Measurements from ENCODE around the gene ZPBP2.
"Not testable (repeated sequence)": the region's sequence is repeated elsewhere in the genome, so short reads cannot be mapped to it uniquely, and the experiment has no call there.

The ZPBP2 gene, protein sequence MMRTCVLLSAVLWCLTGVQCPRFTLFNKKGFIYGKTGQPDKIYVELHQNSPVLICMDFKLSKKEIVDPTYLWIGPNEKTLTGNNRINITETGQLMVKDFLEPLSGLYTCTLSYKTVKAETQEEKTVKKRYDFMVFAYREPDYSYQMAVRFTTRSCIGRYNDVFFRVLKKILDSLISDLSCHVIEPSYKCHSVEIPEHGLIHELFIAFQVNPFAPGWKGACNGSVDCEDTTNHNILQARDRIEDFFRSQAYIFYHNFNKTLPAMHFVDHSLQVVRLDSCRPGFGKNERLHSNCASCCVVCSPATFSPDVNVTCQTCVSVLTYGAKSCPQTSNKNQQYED

DNA sequence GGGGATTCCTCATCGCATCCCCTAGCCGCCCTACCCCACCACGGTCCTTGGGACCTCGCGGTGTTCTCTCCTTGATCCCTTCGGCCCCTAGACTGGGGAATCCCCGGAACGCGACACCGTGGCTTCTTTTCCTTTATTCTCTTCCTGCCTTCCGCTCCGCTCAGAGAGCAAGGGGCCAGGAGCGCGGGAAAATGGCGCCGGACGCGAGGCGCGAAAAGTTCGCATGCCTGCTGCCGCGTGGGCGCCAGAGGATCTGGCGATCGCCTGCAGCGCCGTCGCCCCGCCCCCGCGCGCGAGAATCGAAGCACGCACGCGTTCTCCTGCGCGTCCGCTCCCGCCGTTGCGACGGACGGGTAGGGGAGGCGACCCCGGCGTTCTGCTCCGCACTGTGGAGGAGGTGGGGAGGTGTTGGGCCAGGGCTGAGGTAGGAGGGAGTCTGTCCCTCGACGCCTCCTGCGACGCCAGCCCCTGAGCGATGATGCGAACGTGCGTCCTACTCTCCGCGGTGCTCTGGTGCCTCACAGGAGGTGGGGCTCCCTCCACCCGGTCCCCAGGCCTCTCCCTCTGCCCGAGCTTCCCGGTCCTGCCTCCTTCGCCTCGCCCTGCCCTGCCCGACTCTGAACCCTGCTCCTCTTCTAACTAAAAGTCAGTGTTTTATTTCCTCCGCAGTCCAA, at the start of gene ZPBP2:
Gene ZPBP2 (plus strand): TSS at position 323 of the 674 bp plus-strand sequence. CDS start 153 bp downstream, at position 476.
- no peak for DNase-seq (ENCODE audit: low spot score)

DNA sequence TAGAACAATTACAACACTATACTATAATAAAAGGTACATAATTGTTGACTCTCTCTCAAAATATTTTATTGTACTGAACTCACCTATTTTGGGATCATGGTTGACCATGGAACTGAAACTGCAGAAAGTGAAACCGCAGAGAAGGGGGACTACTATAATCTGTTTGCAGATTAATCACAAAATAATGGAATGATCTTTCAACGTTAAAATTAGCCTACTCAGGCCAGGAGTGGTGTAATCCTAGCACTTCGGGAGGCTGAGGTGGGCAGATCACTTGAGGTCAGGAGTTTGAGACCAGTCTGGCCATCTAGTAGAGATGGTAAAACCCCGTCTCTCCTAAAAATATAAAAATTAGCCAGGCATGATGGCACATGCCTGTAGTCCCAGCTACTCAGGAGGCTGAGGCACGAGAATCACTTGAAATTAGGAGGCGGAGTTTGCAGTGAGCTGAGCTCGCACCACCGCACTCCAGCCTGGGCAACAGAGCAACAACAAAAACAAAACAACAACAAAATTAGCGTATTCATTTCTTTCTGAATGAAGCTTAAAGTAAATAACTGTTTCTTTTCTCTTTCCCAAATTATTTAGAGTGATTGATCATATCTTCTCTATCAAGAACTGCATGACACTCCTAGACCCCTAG, 49.5 kb upstream of the ZPBP2 start:
- no peak for DNase-seq (ENCODE audit: low spot score)

DNA sequence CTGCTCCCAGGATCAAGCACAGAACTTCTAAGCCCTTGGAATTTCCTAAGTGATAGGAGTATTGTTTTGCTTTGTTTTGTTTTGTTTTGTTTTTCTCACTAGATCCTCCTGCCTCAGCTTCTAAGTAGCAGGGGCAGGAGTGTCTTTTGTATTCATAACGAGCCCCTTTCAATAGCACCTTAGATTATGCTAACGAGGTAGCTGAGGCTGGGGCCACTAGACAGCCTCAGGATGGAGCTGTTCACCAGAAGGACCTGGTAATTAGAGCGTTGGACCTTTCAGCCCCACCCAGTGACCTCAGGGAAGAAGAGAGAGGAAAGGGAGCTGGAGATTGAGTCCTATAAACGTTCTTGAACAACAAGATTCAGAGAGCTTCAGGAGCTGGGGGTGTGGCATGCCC, 47.5 kb upstream of the ZPBP2 start:
- no peak for DNase-seq (ENCODE audit: low spot score)

DNA sequence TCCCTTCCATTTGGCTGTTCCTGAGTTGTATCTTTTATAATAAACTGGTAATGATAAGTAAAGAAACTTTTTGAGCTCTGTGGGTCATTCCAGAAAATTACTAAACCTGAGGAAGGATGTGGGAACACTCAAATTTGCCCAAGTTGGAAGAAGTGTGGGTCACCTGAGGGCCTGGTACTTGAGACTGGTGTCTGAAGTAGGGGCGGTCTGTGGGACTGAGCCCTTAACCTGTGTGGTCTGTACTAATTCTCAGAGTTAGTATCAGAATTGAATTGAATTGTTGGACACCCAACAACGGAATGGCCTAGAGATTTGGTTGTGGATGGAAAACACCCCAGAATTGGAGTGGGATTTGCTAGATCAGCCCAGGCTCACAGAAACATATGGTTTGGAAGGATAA, 47.0 kb upstream of the ZPBP2 start:
- no peak for DNase-seq (ENCODE audit: low spot score)

DNA sequence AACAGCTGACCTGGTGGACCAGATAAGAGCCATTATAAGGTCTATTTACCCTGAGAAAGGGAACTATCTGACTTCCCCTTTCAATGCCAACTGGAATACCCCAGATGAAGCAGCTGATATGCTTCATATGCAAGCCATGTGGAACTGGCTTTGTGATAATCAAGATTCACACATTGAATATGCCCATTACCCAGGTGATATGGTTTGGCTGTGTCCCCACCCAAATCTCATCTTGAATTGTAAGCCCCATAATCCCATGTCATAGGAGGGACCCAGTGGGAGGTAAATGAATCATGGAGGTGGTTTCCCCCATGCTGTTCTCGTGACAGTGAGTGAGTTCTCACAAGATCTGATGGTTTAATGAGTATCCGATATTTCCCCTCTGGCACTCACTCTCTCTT, 46.0 kb upstream of the ZPBP2 start:
- no peak for DNase-seq (ENCODE audit: low spot score)

DNA sequence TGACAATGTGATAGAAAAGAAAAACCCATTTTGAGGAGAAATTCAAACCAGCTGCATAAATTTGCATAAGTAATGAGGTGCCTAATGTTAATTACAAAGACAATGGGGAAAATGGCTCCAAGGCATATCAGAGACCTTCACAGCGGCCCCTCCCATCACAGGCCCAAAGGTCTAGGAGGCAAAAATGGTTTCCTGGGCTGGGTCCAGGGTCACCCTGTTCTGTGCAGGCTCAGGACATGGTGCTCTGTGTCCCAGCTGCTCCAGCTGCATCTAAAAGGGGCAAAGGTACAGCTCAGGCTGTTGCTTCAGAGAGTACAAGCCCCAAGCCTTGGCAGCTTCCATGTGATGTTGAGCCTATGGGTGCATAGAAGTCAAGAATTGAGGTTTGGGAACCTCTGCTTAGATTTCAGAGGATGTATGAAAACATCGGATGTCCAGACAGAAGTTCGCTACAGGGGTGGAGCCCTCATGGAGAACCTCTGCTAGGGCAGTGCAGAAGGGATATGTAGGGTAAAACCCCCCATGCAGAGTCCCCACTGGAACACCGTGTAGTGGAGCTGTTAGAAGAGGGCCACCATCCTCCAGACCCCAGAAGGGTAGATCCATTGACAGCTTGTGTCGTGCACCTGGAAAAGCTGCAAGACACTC, 44.5 kb upstream of the ZPBP2 start:
- no peak for DNase-seq (ENCODE audit: low spot score)

DNA sequence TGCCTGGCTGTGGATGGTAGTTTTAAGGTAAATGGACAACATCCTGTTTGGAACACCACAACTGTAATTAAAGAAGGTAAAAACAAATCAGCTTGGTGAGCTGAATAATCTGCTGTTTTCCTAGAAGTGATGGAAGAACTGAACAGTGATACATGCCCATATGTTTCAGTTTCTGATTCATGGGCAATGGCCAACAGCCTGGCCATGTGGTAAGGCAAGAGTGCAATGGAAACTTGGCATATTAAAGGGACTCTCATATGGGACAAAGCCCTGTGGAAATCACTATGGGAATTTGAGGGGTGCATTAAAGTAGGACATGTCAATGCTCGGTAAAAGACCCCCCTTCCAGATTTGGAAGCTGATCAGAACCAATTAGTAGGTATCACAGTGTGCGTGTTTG, 41.7 kb upstream of the ZPBP2 start:
- DNase-seq (ENCODE audit: low spot score) = no peak

DNA sequence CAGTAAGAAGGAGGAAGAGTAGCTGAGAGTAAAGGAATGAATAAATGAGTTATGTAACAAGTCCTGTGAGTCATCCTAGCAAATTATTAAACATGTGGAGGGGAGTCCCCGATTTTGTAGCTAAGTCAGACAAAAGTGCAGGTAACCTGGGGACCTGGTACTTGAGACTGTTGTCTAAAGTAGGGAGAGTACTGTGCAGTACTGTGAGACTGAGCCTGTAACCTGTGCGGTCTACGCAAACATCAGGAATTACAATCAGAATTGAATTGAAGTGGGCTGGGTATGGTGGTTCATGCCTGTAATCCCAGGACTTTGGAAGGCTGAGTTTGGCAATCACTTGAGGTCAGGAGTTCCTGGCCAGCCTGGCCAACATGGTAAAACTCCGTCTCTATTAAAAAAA, 39.6 kb upstream of the ZPBP2 start:
- no peak for DNase-seq (ENCODE audit: low spot score)

DNA sequence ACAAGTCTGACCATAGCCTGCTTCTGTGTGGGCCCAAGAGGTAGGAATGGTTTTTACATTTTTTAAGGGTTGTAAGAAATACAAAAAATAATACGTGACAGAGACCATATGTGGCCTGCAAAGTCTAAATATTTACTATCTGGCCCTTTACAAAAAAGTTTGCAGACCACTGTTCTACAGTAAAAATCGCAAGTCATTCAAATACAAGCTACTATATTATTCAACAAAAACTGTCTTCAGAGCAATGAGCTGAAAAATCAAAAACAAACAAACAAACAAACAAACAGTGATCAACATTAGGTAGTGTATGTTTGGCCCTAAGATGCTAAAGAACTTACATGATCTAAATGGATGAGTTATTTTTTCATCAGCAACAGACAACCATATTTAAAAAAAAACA, 36.4 kb upstream of the ZPBP2 start:
- no peak for DNase-seq (ENCODE audit: low spot score)

DNA sequence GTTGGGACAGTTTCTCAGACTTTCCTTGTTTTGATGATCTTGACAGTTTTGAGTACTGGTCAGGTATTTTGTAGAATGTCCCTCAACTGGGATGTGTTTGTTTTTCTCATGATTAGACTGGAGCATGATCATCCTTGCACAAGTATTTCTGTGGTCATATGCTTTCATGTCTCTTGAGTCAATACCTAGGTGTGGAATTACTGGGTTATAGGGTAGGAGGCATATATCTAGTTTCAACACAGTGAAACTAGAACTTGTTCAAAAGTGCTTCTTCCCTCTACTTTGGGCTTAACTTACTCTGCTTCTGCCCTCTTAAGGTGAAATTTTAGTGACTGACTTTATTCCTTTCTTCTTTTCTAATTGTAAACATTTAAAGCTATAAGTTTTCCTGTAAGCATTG, 34.0 kb upstream of the ZPBP2 start:
- no peak for DNase-seq (ENCODE audit: low spot score)

DNA sequence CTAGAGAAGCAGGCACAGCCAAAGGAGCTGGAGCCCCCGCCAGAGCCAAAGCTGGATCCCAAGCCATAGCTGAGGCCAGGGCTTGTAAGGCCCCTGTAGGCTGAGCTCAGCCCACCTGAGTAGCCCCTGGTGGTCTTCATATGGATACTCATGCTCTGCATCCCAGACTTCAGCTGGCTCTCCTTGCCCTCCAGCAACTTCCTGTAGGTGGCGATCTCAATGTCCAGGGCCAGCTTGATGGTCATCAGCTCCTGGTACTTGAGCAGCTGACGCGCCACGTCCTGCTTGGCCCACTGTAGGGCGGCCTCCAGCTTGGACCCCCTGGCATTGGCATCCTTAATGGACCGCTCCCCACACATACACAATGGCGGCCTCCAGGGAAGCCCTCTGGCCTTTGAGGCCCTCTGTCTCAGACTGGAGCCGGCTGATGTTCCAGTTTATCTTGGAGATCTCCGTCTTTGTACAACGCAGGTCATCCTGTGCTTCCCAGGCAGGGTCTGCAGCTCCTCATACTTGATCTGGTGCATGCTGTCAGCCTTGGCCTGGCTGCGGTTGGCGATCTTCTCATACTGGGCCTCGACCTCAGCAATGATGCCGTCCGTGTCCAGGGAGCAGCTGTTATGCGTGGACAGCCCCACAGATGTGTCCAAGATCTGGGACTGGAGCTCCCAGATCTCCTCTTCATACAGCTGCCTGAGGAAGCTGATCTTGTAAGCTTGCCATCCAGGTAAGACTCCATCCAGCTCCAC, 32.8 kb upstream of the ZPBP2 start:
- DNase-seq (ENCODE audit: low spot score) = no peak

DNA sequence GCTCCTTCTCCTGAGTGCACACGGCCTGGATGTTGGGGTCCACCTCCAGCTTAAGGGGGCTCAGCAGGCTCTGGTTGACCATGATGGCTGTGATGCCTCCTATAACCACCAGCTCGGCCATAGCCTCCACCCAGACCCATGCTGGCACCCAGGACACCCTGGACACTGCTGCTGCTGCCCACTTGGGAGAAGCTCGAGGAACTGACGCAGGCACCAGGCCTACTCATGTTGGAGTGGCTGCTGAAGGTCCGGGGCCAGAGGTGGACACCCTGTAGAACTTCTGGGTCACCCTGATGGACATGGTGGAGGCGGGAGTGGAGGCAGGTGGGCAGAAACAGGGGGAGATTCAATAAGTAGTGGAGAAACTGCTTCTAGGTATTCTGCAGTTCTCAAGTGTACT, 31.9 kb upstream of the ZPBP2 start:
- no peak for DNase-seq (ENCODE audit: low spot score)

DNA sequence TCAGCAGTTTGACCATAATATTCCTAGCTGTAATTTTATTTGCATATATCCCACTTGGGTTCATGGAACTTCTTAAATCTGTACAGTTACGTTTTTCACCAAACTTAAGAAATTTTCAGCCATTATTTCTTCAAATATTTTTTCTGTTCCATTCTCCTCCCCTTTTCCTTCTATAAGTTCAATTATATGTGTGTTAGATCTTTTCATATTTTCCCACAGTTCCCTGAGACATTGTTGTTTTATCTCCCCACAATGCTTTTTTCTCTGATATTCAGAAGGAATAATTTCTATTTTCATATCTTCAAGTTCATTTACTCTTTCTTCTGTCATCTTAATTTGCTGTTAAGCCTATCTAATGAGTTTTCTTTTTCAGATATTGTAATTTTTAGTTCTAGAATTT, 29.9 kb upstream of the ZPBP2 start:
- no peak for DNase-seq (ENCODE audit: low spot score)

DNA sequence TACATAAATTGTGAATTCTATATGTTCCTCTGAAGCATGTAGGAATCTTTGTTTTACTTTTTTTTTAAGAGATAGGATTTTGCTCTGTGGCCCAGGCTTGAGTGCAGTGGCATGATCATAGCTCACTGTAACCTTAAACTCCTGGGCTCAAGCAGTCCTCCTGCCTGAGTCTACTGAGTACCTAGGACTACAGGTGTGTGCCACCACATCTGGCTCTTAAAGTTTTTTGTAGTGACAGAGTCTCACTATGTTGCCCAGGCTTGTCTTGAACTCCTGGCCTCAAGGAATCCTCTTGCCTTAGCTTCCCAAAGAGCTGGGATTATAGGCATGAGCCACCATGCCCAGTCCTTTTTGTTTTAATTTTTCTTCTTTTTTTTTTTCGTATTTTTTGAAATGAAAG, 29.2 kb upstream of the ZPBP2 start:
- no peak for DNase-seq (ENCODE audit: low spot score)

DNA sequence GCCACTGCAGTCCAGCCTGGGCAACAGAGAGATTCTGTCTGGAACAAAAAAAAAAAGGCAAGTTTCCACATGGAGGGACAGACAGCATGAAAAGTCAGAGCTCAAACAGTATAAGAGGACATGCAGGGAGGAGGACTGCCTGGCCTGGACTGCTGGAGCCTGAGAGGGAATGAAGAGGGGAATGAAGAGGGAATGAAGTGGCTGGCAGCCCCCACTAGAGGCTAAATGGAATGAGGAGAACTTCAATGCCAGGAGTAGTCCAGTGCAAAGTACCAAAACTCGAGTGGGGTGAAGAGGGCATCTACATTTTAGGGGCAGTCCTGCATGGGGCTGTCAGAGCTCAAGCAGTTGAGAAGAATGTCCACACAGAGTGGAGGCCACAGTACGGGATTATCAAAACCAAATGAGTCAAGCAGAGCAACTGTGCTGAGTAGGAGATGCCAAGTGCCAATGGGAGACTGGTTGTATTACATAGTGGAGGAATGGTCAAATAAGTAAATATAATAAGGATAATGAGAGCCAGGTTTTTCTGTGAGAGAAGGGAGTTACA, 26.8 kb upstream of the ZPBP2 start:
- no peak for DNase-seq (ENCODE audit: low spot score)

DNA sequence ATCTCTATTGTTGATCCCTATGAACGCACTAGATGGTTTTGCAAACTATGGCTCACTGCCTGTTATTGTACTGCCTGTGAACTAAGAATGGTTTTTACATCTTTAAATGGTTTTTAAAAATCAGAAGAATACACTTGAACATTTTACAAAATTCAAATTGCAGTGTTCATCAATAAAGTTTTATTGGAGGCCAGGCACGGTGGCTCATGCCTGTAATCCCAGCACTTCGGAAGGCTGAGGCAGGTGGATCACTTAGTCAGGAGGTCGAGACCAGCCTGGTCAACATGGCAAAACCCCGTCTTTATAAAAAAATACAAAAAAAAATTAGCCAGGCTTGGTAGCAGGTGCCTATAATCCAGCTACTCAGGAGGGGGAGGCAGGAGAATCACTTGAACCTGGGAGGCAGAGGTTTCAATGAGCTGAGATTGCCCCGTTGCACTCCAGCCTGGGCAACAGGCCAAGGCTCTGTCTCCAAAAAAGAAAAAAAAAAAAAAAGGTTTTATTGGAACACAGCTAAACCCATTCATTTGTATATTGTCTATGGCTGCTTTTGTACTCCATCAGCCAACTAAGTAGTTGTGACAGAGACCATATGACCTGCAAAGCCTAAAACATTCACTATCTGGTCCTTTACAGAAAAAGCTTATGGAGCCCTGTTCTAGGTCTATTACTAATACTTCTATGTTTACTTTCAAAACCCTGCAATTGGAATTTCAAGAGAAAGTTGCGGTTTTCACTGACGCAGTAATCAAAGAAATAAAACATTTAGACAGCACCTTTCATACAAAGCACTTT, 22.8 kb upstream of the ZPBP2 start:
- DNase-seq (ENCODE audit: low spot score) = no peak

DNA sequence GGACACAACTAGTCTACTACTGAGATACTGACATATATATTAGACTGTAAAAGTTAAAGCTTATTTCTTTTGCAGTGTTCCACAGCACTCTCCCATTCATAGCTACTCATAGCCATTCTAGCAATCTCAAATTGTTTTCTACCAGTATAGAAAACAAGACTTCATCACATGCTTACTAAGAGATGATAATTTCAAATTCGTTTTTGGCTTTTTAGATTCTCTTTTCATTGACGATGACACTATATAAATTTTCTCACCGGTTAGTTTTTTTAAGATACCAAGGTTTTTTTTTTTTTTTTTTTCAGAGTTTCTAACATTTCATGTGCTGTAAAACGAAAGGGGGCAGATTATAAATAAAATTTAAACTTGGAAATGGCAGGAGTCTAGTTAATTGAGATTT, 21.8 kb upstream of the ZPBP2 start:
- no peak for DNase-seq (ENCODE audit: low spot score)

DNA sequence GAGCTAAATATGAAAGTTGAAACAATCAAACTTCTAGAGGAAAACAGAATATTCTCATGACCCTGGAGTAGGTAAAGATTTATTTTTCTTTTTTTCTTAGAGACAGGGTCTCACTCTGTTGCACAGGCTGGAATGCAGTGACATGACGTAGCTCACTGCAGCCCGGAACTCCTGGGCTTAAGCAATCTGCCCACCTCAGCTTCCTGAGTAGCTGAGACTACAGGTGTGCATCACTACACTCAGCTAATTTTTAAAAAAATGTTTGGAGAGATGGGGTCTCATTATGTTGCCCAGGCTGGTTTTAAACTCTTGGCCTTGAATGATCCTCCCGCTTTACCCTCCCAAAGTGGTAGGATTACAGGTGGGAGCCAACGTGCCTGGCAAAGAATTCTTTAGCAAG, 19.4 kb upstream of the ZPBP2 start:
- no peak for DNase-seq (ENCODE audit: low spot score)

DNA sequence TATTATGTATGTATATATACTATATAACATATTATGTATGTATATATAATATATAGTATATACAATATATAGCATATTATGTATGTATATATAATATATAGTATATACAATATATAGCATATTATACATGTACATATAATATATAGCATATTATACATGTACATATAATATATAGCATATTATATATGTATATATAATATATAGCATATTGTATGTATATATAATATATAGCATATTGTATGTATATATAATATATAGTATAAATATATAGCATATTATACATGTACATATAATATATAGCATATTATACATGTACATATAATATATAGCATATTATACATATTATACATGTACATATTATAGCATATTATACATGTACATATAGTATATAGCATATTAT, 17.8 kb upstream of the ZPBP2 start:
- DNase-seq (ENCODE audit: low spot score) = not testable (repeated sequence)

DNA sequence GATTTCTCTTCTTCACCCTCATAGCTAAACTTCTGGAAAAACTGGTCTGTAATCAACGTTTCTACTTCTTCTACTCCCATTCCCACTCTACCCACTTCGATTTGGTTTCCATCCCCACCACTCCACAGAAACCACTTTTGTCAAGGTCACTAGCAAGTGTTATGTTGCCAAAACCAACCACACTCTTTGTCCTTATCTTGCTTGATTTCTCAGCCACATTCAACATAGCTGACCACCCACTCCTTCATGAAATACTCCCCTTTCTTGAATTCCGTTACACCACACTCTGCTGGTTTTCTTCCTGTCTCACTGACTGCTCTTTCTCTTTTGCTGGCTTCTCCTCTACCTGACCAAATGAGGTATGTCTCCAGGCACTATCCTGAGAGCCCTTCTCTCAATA, 15.8 kb upstream of the ZPBP2 start:
- no peak for DNase-seq (ENCODE audit: low spot score)

DNA sequence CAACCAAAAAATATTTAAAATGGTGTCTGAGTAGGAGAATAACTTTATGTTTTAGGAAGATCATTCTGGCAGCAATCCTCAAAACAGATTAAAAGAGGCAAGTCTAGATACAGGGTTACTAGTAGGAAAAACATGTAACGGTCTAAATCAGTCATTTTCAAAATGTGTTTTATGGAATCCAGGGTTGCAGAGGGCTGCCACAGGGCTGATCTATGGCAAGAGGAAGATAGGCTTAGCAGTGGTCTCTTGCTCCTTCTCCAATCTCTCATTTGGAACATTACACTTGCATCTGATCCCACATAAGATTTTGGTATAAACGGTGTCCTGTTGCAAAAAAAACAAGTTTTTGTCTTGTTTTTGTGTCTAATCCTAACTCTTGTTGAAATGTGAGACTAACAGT, 13.1 kb upstream of the ZPBP2 start:
- no peak for DNase-seq (ENCODE audit: low spot score)
